K562 (cell line): Measurements from ENCODE around the gene RBM5.

Source experiments
- EP300 ChIP-seq: IDR thresholded peaks from 2 replicates; pipeline ENCODE4 v1.6.1; 2012; ENCODE audit warnings: low read length, improper control_type of control experiment
- IRF1 ChIP-seq: sonication (generic); formaldehyde crosslinking; IDR thresholded peaks from 2 replicates; pipeline ENCODE4 v1.8.0; 2022; ENCODE audit warnings: missing genetic modification reagents, mild to moderate bottlenecking, borderline replicate concordance
- POLR2A ChIP-seq: fragments of 450-650 bp; conservative IDR thresholded peaks from 2 replicates; pipeline ENCODE4 v1.6.1; 2016
- POLR2AphosphoS5 ChIP-seq: IDR thresholded peaks from 2 replicates; pipeline ENCODE4 v1.6.1; 2011; ENCODE audit warnings: mild to moderate bottlenecking, low read depth, low read length, moderate library complexity; ENCODE audit not compliant: control insufficient read depth, insufficient read depth
- ZNF133 ChIP-seq: fragments of 250-450 bp; sonication (Bioruptor Pico); IDR thresholded peaks from 2 replicates; pipeline ENCODE4 v1.4.0; 2020; ENCODE audit warnings: mild to moderate bottlenecking
- ZNF217 ChIP-seq: sonication (generic); formaldehyde crosslinking; IDR thresholded peaks from 2 replicates; pipeline ENCODE4 v1.8.0; 2022; ENCODE audit warnings: mild to moderate bottlenecking, missing genetic modification reagents
- ZNF274 ChIP-seq: IDR thresholded peaks from 2 replicates; pipeline ENCODE4 v1.6.1; 2011; ENCODE audit warnings: low read depth, mild to moderate bottlenecking, low read length, moderate library complexity, borderline replicate concordance
- ZNF41 ChIP-seq: fragments of 250-450 bp; sonication (Bioruptor Pico); conservative IDR thresholded peaks from 2 replicates; pipeline ENCODE4 v1.4.0; 2020; ENCODE audit warnings: mild to moderate bottlenecking
- TF ChIP-seq, protein P1 (sequence below): sonication (generic); formaldehyde crosslinking; IDR thresholded peaks from 2 replicates; pipeline ENCODE4 v1.4.0; 2020; ENCODE audit warnings: mild to moderate bottlenecking, missing genetic modification reagents
- TF ChIP-seq, protein P2 (sequence below): fragments of 450-650 bp; formaldehyde crosslinking; IDR thresholded peaks from 2 replicates; pipeline ENCODE4 v1.4.0; 2020; ENCODE audit warnings: mild to moderate bottlenecking, moderate library complexity

DNA sequence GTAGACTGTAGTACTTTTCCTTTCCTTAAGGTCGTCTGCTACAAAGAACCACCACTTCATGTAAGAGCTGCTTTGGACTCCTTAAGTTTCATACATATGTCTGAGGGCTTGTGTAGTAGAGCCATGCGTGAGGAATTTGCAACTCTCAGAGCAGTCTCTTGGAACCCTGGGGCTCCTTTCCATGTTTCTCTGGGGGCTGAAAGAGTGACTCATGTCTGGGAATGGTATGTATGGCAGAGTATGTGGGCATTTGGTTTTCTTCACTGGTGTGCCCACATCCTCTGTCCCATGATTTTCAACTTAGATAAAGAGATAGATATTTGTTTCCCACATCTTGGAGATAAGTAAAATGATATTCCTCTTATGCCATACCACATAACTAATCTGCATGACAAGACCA, 20.6 kb upstream of the RBM5 start:
- TF ChIP-seq ZNF274 (no peak), ZNF133 (CRISPR knock-in tag) (no peak), ZNF41 (CRISPR knock-in tag) (no peak), POLR2A (no peak), ZNF217 (CRISPR knock-in tag) (no peak), EP300 (no peak), POLR2AphosphoS5 (no peak), IRF1 (CRISPR knock-in tag) (no peak)
- TF ChIP-seq, protein P1, sequence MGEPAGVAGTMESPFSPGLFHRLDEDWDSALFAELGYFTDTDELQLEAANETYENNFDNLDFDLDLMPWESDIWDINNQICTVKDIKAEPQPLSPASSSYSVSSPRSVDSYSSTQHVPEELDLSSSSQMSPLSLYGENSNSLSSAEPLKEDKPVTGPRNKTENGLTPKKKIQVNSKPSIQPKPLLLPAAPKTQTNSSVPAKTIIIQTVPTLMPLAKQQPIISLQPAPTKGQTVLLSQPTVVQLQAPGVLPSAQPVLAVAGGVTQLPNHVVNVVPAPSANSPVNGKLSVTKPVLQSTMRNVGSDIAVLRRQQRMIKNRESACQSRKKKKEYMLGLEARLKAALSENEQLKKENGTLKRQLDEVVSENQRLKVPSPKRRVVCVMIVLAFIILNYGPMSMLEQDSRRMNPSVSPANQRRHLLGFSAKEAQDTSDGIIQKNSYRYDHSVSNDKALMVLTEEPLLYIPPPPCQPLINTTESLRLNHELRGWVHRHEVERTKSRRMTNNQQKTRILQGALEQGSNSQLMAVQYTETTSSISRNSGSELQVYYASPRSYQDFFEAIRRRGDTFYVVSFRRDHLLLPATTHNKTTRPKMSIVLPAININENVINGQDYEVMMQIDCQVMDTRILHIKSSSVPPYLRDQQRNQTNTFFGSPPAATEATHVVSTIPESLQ (CRISPR knock-in tag): no peak
- TF ChIP-seq, protein P2, sequence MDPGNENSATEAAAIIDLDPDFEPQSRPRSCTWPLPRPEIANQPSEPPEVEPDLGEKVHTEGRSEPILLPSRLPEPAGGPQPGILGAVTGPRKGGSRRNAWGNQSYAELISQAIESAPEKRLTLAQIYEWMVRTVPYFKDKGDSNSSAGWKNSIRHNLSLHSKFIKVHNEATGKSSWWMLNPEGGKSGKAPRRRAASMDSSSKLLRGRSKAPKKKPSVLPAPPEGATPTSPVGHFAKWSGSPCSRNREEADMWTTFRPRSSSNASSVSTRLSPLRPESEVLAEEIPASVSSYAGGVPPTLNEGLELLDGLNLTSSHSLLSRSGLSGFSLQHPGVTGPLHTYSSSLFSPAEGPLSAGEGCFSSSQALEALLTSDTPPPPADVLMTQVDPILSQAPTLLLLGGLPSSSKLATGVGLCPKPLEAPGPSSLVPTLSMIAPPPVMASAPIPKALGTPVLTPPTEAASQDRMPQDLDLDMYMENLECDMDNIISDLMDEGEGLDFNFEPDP (CRISPR knock-in tag): no peak
